Stimulated activated CD4-positive, alpha-beta T cell treated with anti-CD3 and anti-CD28 coated beads, Interleukin-4, amount 100 ng/mL, for 4 hours (primary cell): ENCODE data around the gene C2CD4C.
"Not testable (repeated sequence)": the region's sequence is repeated elsewhere in the genome, so short reads cannot be mapped to it uniquely, and the experiment has no call there.

Source experiments
- DNase-seq, 2 experiments: peaks; one replicate each; pipeline ENCODE4 v3.0.0-alpha.2; 2020

Gene C2CD4C

DNA sequence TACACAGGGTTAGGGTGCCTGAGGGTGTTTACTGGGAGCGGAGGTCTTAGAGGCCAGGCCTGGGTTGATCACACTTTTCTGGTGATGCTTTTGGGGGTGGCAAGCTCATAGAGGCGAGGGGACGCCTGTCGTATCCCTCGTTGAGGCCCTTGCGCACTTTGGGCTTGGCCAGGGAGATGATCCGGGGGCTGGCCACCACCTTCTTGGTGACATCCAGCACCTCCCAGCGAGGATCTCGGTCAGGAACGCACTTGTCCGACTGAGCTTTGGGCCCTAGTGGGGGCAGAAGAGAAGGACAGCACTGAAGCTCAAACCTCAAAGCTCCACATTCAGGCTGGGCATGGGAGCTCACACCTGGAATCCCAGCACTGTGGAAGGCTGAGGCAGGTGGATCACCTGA, 46.8 kb downstream of the C2CD4C start:
- DNase-seq = no peak

DNA sequence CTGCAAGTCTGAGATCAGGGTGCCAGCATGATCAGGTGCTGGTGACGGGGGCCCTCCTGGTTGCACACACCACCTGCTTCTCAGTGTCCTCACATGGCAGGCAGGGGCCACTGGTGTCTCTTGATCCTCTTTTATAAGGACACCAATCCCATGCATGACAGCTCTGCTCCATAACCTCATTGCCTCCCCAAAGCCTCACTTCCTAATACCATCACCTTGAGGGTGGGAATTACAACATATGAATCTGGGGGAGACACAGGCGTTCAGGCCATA, 49.4 kb downstream of the C2CD4C start:
- no peak for DNase-seq

DNA sequence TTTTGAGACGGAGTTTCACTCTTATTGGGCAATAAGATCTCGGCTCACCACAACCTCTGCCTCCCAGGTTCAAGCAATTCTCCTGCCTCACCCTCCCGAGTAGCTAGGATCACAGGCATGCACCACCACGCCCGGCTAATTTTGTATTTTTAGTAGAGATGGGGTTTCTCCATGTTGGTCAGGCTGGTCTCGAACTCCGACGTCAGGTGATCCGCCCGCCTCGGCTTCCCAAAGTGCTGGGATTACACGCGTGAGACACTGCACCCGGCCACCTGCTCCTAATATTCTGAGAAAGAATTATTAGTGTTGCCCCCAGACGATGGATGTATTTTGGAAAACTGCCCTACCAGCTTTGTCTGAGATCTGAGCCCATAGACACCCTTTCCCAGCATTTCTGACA, 53.4 kb downstream of the C2CD4C start:
- DNase-seq = not testable (repeated sequence)
